Measurements from ENCODE around the gene SLC12A9. TPM values are rescaled to one million over a fixed set of nuclear protein-coding genes. Genes with fewer than 3 reads are reported as not detected.

SLC12A9 gene
- total RNA-seq, 2 donors from 2014 or later, result 22.0 to 29.4 TPM

GRCh38 chr7:100825751-100826513 lies 26.6 kb upstream of the SLC12A9 start:
- H3K36me3 ChIP-seq, result peaks cover 2 to 12% of the 10 kb centered on the region in 2 donors
- no peak for DNase-seq (ENCODE audit: low spot score)
- peaks cover 8% of the 10 kb centered on the region for H3K4me1 ChIP-seq (replicated peaks)
- peak; percentile 10 for TF ChIP-seq POLR2A (IDR thresholded peaks at IDR 0.05)
- TF ChIP-seq, protein P1, sequence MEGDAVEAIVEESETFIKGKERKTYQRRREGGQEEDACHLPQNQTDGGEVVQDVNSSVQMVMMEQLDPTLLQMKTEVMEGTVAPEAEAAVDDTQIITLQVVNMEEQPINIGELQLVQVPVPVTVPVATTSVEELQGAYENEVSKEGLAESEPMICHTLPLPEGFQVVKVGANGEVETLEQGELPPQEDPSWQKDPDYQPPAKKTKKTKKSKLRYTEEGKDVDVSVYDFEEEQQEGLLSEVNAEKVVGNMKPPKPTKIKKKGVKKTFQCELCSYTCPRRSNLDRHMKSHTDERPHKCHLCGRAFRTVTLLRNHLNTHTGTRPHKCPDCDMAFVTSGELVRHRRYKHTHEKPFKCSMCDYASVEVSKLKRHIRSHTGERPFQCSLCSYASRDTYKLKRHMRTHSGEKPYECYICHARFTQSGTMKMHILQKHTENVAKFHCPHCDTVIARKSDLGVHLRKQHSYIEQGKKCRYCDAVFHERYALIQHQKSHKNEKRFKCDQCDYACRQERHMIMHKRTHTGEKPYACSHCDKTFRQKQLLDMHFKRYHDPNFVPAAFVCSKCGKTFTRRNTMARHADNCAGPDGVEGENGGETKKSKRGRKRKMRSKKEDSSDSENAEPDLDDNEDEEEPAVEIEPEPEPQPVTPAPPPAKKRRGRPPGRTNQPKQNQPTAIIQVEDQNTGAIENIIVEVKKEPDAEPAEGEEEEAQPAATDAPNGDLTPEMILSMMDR (IDR thresholded peaks at IDR 0.05), result peak in 2 of 4 experiments; percentile 28 to 43
- no peak for TF ChIP-seq POLR2AphosphoS5 (IDR thresholded peaks at IDR 0.05)
- 9% methylated on average over 17 of the region's 17 CpGs for WGBS
- intact Hi-C loops (cut with DNase I), result loop anchor here (2.0 to 5.0 kb wide), 2 partner anchors 23 to 119 kb away; partner anchors contain the start of gene POP7
- no peaks in the 10 kb centered on the region for H3K9me3 ChIP-seq
- H3K27me3 ChIP-seq (replicated peaks; ENCODE audit: insufficient read depth), result no peaks in the 10 kb centered on the region
- H3K27ac ChIP-seq, result peak overlapping the region; percentile 70 to 85
- H3K4me3 ChIP-seq, result peak overlapping the region; percentile 71 to 76

- intact Hi-C loops (cut with DNase I), result loop anchor here (2.0 to 5.0 kb wide), 2 partner anchors 24 to 119 kb away; partner anchors contain the start of gene POP7
- Histone ChIP-seq H3K4me3 (peak overlapping the region; percentile 71 to 76), H3K4me1 (replicated peaks) (peaks cover 8% of the 10 kb centered on the region), H3K9me3 (no peaks in the 10 kb centered on the region), H3K36me3 (peaks cover 2 to 12% of the 10 kb centered on the region in 2 donors), H3K27me3 (replicated peaks; ENCODE audit: insufficient read depth) (no peaks in the 10 kb centered on the region), H3K27ac (peak overlapping the region; percentile 70 to 85)
- DNase-seq (ENCODE audit: low spot score), result peak; percentile 49
- WGBS, result 1% methylated on average over 57 of the region's 71 CpGs
- TF ChIP-seq POLR2A (IDR thresholded peaks at IDR 0.05), result no peak
- TF ChIP-seq, protein P1 (IDR thresholded peaks at IDR 0.05), result no peak
- TF ChIP-seq POLR2AphosphoS5 (IDR thresholded peaks at IDR 0.05), result no peak
Measured at GRCh38 chr7:100826514-100827329, 25.8 kb upstream of the SLC12A9 start.

- intact Hi-C loops (cut with DNase I), result loop anchor here (2.0 to 5.0 kb wide), 2 partner anchors 25 to 120 kb away; partner anchors contain the start of gene POP7
- WGBS, result under 1% methylated on average over 58 of the region's 80 CpGs
- TF ChIP-seq POLR2AphosphoS5 (IDR thresholded peaks at IDR 0.05) (peak; percentile 68), POLR2A (IDR thresholded peaks at IDR 0.05) (peak; percentile 47)
- TF ChIP-seq, protein P1 (IDR thresholded peaks at IDR 0.05), result no peak
- Histone ChIP-seq H3K27me3 (replicated peaks; ENCODE audit: insufficient read depth) (no peaks in the 10 kb centered on the region), H3K27ac (peak within 1 kb of the TSS; percentile 70 to 85), H3K4me1 (replicated peaks) (peaks cover 8% of the 10 kb centered on the region), H3K36me3 (peaks cover 0 to 4% of the 10 kb centered on the region in 2 donors), H3K4me3 (peak within 1 kb of the TSS; percentile 71 to 76), H3K9me3 (no peaks in the 10 kb centered on the region)
- DNase-seq (ENCODE audit: low spot score), result peak; percentile 90
Measured at GRCh38 chr7:100827330-100828226, 24.9 kb upstream of the SLC12A9 start, which contains the start of gene EPHB4. EPHB4 (minus strand) TSS chr7:100827523; CDS start chr7:100827030, 493 bp downstream.

DNA sequence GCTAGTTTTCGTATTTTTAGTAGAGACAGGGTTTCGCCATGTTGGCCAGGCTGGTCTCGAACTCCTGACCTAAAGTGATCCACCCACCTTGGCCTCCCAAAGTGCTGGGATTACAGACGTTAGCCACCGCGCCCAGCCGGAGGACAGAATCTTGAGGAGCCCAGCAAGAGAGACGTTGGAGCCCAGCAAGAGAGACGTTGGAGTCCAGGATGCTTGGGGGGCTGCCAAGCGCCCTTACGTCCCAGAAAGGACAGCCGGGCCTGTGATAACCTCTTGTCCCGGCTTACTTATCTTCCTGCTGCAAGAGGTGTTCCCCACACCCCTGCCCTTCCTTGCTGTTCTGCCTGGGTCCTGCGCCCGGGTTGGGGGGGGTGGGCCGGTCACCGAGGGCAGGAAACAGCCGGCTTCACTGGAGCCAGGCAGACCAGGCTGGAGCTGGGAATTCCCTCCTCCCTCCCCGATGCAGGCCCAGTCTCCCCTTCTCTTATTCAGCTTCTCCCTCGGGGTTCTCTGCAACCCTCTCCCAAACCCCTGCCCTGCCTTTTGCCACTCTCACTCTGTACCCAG lies 23.3 kb upstream of the SLC12A9 start:
- 58% methylated on average over 20 of the region's 20 CpGs for WGBS
- Histone ChIP-seq H3K27ac (no peak overlapping the region), H3K4me1 (replicated peaks) (peaks cover 7% of the 10 kb centered on the region), H3K4me3 (no peak overlapping the region), H3K27me3 (replicated peaks; ENCODE audit: insufficient read depth) (no peaks in the 10 kb centered on the region), H3K9me3 (no peaks in the 10 kb centered on the region), H3K36me3 (no peaks in the 10 kb centered on the region)
- intact Hi-C loops (cut with DNase I), result loop anchor here (5.0 kb wide), 1 partner anchor 122 kb away; the partner anchor contains the start of gene POP7
- TF ChIP-seq POLR2AphosphoS5 (IDR thresholded peaks at IDR 0.05) (no peak), POLR2A (IDR thresholded peaks at IDR 0.05) (no peak)
- TF ChIP-seq, protein P1 (IDR thresholded peaks at IDR 0.05), result no peak
- DNase-seq (ENCODE audit: low spot score), result no peak

Measured in prostate gland (tissue), 2 donors.